Stomach (tissue), 4 donors: Measurements from ENCODE around the gene SIK3.

ENCODE experiments used
- CTCF ChIP-seq, 7 experiments: fragments of 450-650 bp in 4 of 7; fragments of 200-600 bp in 3 of 7; sonication (generic) in 3 of 7; IDR thresholded peaks; one replicate each; pipeline ENCODE4 v1.5.1; 2016 to 2019; ENCODE audit warnings: antibody characterized with exemption in 7 of 7, control low read depth in 2 of 7, mild to moderate bottlenecking in 1 of 7
- EP300 ChIP-seq: sonication (generic); formaldehyde crosslinking; IDR thresholded peaks from one replicate; pipeline ENCODE4 v1.6.1; 2017; ENCODE audit warnings: antibody characterized with exemption
- POLR2A ChIP-seq, 4 donors: fragments of 450-650 bp; IDR thresholded peaks; one replicate each; pipeline ENCODE4 v1.6.1; 2016; ENCODE audit warnings: antibody characterized with exemption in 4 of 4, control low read depth in 2 of 4, mild to moderate bottlenecking in 1 of 4, moderate library complexity in 1 of 4

GRCh38 chr11:116927163-116927974, 170.9 kb downstream of the SIK3 start:
- TF ChIP-seq POLR2A (IDR thresholded peaks at IDR 0.05) (no peak), CTCF (IDR thresholded peaks at IDR 0.05) (peak in 3 of 7 experiments; percentile 9 to 22 (median 13)), EP300 (no peak)
